ENCODE data around the gene STX3.

GRCh38 chr11:59787816-59788215 is 32.6 kb downstream of the STX3 start:
- TF ChIP-seq CTCF (IDR thresholded peaks at IDR 0.05; ENCODE audit: low read depth, low read length, missing input control): no peak
- no peak for TF ChIP-seq YY1 (IDR thresholded peaks at IDR 0.05)
- no peak for TF ChIP-seq NR2F2 (IDR thresholded peaks at IDR 0.05)
- TF ChIP-seq RAD21 (IDR thresholded peaks at IDR 0.05): no peak
- TF ChIP-seq REST (IDR thresholded peaks at IDR 0.05): no peak
